ENCODE results near the gene SUSD4. TPM values are rescaled to one million over a fixed set of nuclear protein-coding genes. Genes with fewer than 3 reads are reported as not detected.

SUSD4 gene
- total and polyA plus RNA-seq, 2 of the 4 experiments (the other 2 are of a cell fraction): 1.8 to 2.7 TPM

DNA sequence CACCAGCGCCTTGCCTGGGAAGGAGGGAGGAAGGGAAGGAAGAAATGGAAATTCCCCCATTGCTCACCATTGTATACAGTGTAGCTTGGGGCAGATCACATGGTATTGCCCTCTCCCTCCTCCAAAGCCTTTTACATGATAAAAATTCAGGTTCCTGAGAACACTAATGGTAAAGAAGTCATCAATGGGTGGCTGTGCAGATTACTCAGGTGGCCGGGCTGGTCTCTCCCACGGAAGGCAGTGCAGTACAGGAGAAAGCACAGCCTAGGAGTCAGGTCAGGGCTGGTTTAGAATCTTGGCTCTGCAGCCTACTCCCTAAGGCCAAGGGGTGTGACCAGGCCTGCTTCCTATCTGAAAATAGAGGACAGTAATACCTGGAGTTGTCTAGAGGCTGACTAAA is 107.9 kb downstream of the SUSD4 start:
- no TSS peak for BruUV-seq (replicated peaks)
- Histone ChIP-seq H4K91ac (ENCODE audit: insufficient read depth, low read depth, low read length) (no peak overlapping the region), H2BK20ac (ENCODE audit: low read depth, low read length) (no peak overlapping the region), H3K9me3 (ENCODE audit: control insufficient read depth, insufficient read depth, low read length) (no peaks in the 10 kb centered on the region), H2BK5ac (ENCODE audit: low read depth, low read length, poor library complexity, severe bottlenecking) (no peak overlapping the region), H4K5ac (ENCODE audit: low read depth, low read length) (no peak overlapping the region), H3K18ac (ENCODE audit: low read depth, low read length) (no peak overlapping the region), H2BK120ac (ENCODE audit: low read depth, low read length) (no peak overlapping the region), H3K36me3 (ENCODE audit: control insufficient read depth, insufficient read depth, low read length) (no peaks in the 10 kb centered on the region), H3K23ac (ENCODE audit: low read depth, low read length) (no peak overlapping the region), H2AK9ac (replicated peaks; ENCODE audit: low read depth, low read length, poor library complexity) (no peak overlapping the region), H3K27ac (ENCODE audit: insufficient read depth, low read length) (no peak overlapping the region), H3K4me3 (ENCODE audit: insufficient read depth, low read depth, low read length) (no peak overlapping the region), H2BK15ac (ENCODE audit: low read depth, low read length) (no peak overlapping the region), H3K4me2 (ENCODE audit: low read depth, low read length) (no peak overlapping the region), H3K9me1 (ENCODE audit: insufficient read depth, low read length) (no peaks in the 10 kb centered on the region), H3K27me3 (ENCODE audit: control insufficient read depth, insufficient read depth, low read length) (peaks cover 18% of the 10 kb centered on the region), H3K56ac (ENCODE audit: extremely low read depth, insufficient read depth, low read length) (no peak overlapping the region), H2AK5ac (ENCODE audit: low read depth, low read length) (no peak overlapping the region), H3K9ac (ENCODE audit: low read depth, low read length) (no peak overlapping the region), H3K4ac (ENCODE audit: low read depth, low read length) (no peak overlapping the region), H2AFZ (replicated peaks; ENCODE audit: low read length, poor library complexity) (no peak overlapping the region), H3K14ac (replicated peaks; ENCODE audit: low read depth, low read length) (no peak overlapping the region), H3K4me1 (ENCODE audit: control insufficient read depth, insufficient read depth, low read length) (no peaks in the 10 kb centered on the region), H3K79me1 (ENCODE audit: low read depth in 1 of 2, low read length in 2 of 2) (no peaks in the 10 kb centered on the region), H4K20me1 (ENCODE audit: insufficient read depth, low read length) (no peaks in the 10 kb centered on the region), H4K8ac (ENCODE audit: low read depth in 2 of 2, low read length in 2 of 2) (no peak overlapping the region)
- ChIA-PET POLR2A (ENCODE audit: unreplicated experiment) (no interaction called here), CTCF (no interaction called here)
- ATAC-seq (ENCODE audit: low read depth) (no peak), DNase-seq (no peak)
- intact Hi-C loops (cut with micrococcal nuclease): no loop called here
- dilution Hi-C loops (cut with HindIII; ENCODE audit: low sequenced_read_pairs, unreplicated experiment): no loop called here
- WGBS, 2 experiments (ENCODE audit: extremely low coverage in 2 of 2, insufficient read length in 1 of 2): no CpG with 5 or more reads among the region's 3 CpGs
- TF ChIP-seq BHLHE40 (IDR thresholded peaks at IDR 0.05; ENCODE audit: low read depth, low read length): no peak
- in situ Hi-C loops (cut with MboI; ENCODE audit: low sequenced_read_pairs): no loop called here
